IPS-18c (cell line): ENCODE data around the gene AR.
"Not testable (repeated sequence)": the region's sequence is repeated elsewhere in the genome, so short reads cannot be mapped to it uniquely, and the experiment has no call there.

Experiments used
- H3K4me3 ChIP-seq: 2 replicates; pipeline ENCODE4 v1.7.0; 2013; ENCODE audit warnings: low read depth, mild to moderate bottlenecking, low read length, moderate library complexity; ENCODE audit not compliant: insufficient read depth
- H3K9me3 ChIP-seq: one replicate; pipeline ENCODE4 v1.6.1; 2013; ENCODE audit warnings: mild to moderate bottlenecking, low read length, moderate library complexity; ENCODE audit not compliant: control insufficient read depth, insufficient read depth

Gene AR

GRCh38 chrX:67610282-67610681, 66.5 kb downstream of the AR start:
- peaks cover 3% of the 10 kb centered on the region for H3K9me3 ChIP-seq
- no peak overlapping the region for H3K4me3 ChIP-seq

GRCh38 chrX:67612231-67612630, 68.4 kb downstream of the AR start:
- Histone ChIP-seq H3K4me3 (no peak overlapping the region), H3K9me3 (no peaks in the 10 kb centered on the region)

GRCh38 chrX:67613366-67613765, 69.5 kb downstream of the AR start:
- Histone ChIP-seq H3K4me3 (no peak overlapping the region), H3K9me3 (no peaks in the 10 kb centered on the region)

- Histone ChIP-seq H3K9me3 (no peaks in the 10 kb centered on the region), H3K4me3 (no peak overlapping the region)
Measured at GRCh38 chrX:67613996-67614395, 70.2 kb downstream of the AR start.

- Histone ChIP-seq H3K9me3 (no peaks in the 10 kb centered on the region), H3K4me3 (no peak overlapping the region)
Measured at GRCh38 chrX:67614423-67614822, 70.6 kb downstream of the AR start.

GRCh38 chrX:67619253-67619652, 75.4 kb downstream of the AR start:
- H3K9me3 ChIP-seq: no peaks in the 10 kb centered on the region
- H3K4me3 ChIP-seq: no peak overlapping the region

- H3K4me3 ChIP-seq: no peak overlapping the region
- H3K9me3 ChIP-seq: no peaks in the 10 kb centered on the region
Measured at GRCh38 chrX:67622053-67622585, 78.3 kb downstream of the AR start.

GRCh38 chrX:67624325-67624724, 80.5 kb downstream of the AR start:
- H3K4me3 ChIP-seq: no peak overlapping the region
- no peaks in the 10 kb centered on the region for H3K9me3 ChIP-seq

- Histone ChIP-seq H3K4me3 (no peak overlapping the region), H3K9me3 (peaks cover 2% of the 10 kb centered on the region)
Measured at GRCh38 chrX:67635424-67635823, 91.6 kb downstream of the AR start.

- Histone ChIP-seq H3K4me3 (no peak overlapping the region), H3K9me3 (peaks cover 2% of the 10 kb centered on the region)
Measured at GRCh38 chrX:67636532-67636931, 92.7 kb downstream of the AR start.

- not testable (repeated sequence) for H3K4me3 ChIP-seq, H3K9me3 ChIP-seq
Measured at GRCh38 chrX:67637293-67637692, 93.5 kb downstream of the AR start.

GRCh38 chrX:67648361-67648760, 104.5 kb downstream of the AR start:
- H3K4me3 ChIP-seq: no peak overlapping the region
- no peaks in the 10 kb centered on the region for H3K9me3 ChIP-seq

- H3K9me3 ChIP-seq: peaks cover 4% of the 10 kb centered on the region
- no peak overlapping the region for H3K4me3 ChIP-seq
Measured at GRCh38 chrX:67651437-67652142, 107.8 kb downstream of the AR start.

GRCh38 chrX:67652543-67652942, 108.7 kb downstream of the AR start:
- Histone ChIP-seq H3K4me3 (no peak overlapping the region), H3K9me3 (peaks cover 4% of the 10 kb centered on the region)

- Histone ChIP-seq H3K4me3 (no peak overlapping the region), H3K9me3 (peaks cover 4% of the 10 kb centered on the region)
Measured at GRCh38 chrX:67654301-67654700, 110.5 kb downstream of the AR start.

GRCh38 chrX:67665583-67665982, 121.8 kb downstream of the AR start:
- Histone ChIP-seq H3K9me3 (peaks cover 6% of the 10 kb centered on the region), H3K4me3 (no peak overlapping the region)

- H3K4me3 ChIP-seq, H3K9me3 ChIP-seq: not testable (repeated sequence)
Measured at GRCh38 chrX:67670717-67671116, 126.9 kb downstream of the AR start.

- H3K9me3 ChIP-seq: no peaks in the 10 kb centered on the region
- H3K4me3 ChIP-seq: no peak overlapping the region
Measured at GRCh38 chrX:67673741-67674274, 130.0 kb downstream of the AR start.

GRCh38 chrX:67674741-67675140, 130.9 kb downstream of the AR start:
- Histone ChIP-seq H3K4me3 (no peak overlapping the region), H3K9me3 (no peaks in the 10 kb centered on the region)
